GM21360 (cell line): Measurements from ENCODE around the gene RNF11.

Experiments used
- ATAC-seq: cut with Tn5 transposase; IDR thresholded peaks from one replicate; pipeline ENCODE4 v1.9.1; 2021; ENCODE audit warnings: mild to moderate bottlenecking, moderate library complexity; ENCODE audit not compliant: unreplicated experiment

RNF11 gene

GRCh38 chr1:51311826-51312225 lies 75.8 kb downstream of the RNF11 start:
- no peak for ATAC-seq

- no peak for ATAC-seq
Measured at GRCh38 chr1:51312718-51313117, 76.6 kb downstream of the RNF11 start.

- no peak for ATAC-seq
Measured at GRCh38 chr1:51313268-51313852, 77.3 kb downstream of the RNF11 start.

DNA sequence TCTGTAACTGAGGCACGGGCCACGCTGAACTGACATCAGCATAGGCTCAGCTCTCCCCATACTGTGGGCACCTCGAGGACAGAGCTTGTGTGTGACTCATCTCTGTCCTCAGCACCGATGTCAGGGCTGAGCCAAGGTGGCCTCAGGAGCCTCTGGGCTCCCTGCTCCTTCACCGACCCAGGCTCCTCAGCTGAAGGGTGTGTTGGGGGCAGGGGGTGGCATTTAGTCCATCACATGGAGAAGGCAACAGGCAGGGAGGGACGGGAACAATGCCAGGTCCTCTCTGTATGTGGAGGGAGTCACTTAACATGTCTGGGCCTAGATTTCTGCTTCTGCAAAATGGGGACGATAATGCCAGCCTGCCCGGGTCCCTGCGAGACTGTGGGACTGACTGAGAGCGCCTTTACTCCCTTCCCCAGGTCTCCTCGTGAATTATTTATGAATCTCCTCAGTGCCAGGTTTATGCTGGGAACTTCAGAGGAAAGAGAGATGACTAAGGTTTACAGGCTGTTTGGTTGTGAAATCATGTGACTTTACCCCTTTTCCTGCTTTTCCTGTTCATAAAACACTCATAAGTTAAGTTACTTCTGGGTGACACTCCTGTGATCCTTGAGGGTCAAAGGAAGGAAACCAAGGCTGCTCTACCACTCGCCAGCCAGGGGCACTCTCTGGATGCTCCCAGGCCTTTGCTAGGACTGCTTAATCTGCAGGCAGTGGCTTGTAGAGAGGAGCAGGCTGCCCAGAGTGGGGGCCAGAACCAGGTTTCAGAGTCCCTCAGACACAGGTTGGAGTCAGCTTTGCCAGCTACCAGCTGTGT lies 78.1 kb downstream of the RNF11 start:
- ATAC-seq, result no peak

DNA sequence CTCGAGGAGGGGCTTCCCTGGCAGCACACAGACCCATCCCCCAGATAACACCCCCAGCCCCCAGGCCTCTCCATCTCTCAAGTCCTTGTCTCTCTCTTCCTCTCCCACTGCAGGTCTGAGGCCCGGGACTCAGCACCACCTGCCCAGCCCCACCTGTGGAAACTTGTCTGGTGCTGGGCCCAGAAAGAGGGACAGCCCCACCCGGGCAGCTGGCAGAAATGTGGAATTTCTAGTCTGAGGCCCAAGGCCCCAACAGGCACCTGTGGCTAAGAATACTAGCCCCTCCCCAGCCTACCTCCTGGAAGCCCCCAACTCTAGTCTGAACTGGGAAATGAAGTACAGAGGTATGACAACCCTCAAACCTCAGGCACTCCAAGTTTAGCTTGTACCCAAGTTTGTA lies 78.9 kb downstream of the RNF11 start:
- no peak for ATAC-seq

GRCh38 chr1:51316113-51316845 lies 80.2 kb downstream of the RNF11 start:
- no peak for ATAC-seq

DNA sequence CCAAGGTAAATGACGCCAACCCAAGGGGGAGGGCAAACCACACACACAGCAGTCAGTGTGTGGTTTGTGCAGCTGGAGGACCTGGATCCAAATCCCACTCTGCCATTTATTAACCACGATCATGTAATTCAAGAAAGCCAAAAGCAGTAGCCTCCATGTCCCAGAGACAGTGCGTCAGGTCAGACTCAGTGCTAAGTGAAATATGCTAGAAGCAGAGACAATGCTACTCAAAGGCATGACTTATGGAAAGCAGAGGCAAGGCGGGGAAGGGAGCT lies 80.7 kb downstream of the RNF11 start:
- ATAC-seq, result no peak

DNA sequence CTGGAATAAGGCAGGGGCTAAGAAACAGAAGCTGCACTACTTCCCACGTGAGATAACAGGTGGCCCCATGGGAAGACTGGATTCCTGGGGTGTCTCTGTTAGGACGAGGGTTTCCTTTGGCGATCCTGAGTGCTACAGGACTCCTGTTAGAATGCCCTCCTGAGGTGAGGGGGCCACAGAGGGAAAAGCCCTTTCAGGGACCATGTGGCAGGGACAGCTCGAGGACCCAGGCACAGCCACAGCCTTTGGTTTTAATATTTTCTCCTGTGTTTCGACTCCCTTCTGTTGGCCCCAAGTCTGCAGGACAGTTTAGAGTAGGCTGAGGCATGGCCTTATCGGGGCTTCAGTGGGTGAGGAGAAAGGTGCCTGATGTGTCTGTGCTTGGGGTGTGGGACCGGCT lies 81.7 kb downstream of the RNF11 start:
- ATAC-seq, result no peak

DNA sequence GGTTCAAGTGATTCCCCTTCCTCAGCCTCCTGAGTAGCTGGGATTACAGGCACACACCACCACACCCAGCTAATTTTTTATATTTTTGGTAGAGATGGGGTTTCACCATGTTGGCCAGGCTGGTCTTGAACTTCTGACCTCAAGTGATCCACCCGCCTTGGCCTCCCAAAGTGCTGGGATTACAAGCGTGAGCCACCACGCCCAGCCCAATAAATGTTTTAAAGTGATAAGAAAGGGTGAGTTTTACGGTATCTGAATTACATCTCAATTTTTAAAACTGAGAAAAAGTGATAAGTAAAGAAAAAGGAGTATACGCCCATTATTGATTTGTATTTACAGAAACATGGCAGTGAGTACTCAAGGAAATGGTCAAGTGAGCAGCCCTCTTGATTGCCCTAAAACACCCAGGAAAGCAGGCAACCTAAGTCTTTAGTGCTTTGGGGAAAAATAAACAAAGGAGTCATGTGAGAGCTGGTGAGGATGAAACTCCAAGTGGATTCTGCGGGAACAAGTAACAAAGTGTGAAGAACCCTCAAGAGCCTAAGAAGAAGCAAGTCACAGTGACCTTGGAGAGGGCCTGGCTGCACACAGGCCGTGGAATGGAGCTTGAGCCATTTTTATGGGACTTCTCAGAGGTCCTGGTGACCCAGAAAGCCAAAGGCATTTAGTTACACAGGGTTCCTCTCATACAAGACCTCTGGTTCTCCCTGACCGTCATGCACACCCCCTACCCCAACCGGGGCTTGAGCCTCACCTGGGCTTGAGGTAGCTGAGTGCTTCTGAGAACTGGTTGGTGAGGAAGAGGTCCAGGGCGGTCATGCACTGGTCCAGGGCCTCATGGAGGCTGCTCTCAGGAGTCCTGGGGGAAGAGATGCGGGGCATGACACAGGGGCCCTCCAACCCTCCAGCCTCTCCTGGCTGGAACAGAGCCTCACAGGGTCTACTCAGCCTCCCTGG lies 85.2 kb downstream of the RNF11 start:
- no peak for ATAC-seq

GRCh38 chr1:51321924-51322280 lies 85.8 kb downstream of the RNF11 start:
- ATAC-seq, result no peak

GRCh38 chr1:51322417-51323101 lies 86.5 kb downstream of the RNF11 start:
- no peak for ATAC-seq
